Endodermal cell (in vitro differentiated cells): ENCODE results near the gene RIMKLA. TPM values are rescaled to one million over a fixed set of nuclear protein-coding genes. Genes with fewer than 3 reads are reported as not detected.

Experiments
- DNase-seq: peaks from one replicate; pipeline ENCODE4 v3.0.0-alpha.2; 2017
- H3K27ac ChIP-seq: 2 replicates; pipeline ENCODE4 v1.5.1; 2013; ENCODE audit warnings: mild to moderate bottlenecking, low read depth, low read length, moderate library complexity
- H3K27me3 ChIP-seq: 2 replicates; pipeline ENCODE4 v1.6.1; 2013; ENCODE audit warnings: mild to moderate bottlenecking, low read length, moderate library complexity; ENCODE audit not compliant: insufficient read depth, control insufficient read depth, poor library complexity, severe bottlenecking
- H3K36me3 ChIP-seq: 2 replicates; pipeline ENCODE4 v1.7.0; 2013; ENCODE audit warnings: mild to moderate bottlenecking, low read length, moderate library complexity; ENCODE audit not compliant: control insufficient read depth, insufficient read depth
- H3K4me1 ChIP-seq: one replicate; pipeline ENCODE4 v1.7.0; 2013; ENCODE audit warnings: low read length; ENCODE audit not compliant: control insufficient read depth, insufficient read depth
- H3K4me3 ChIP-seq: 2 replicates; pipeline ENCODE4 v1.5.1; 2013; ENCODE audit warnings: mild to moderate bottlenecking, low read length, moderate library complexity
- H3K9ac ChIP-seq: 2 replicates; pipeline ENCODE4 v1.6.1; 2013; ENCODE audit warnings: mild to moderate bottlenecking, low read length, moderate library complexity; ENCODE audit not compliant: poor library complexity, severe bottlenecking; ENCODE audit errors: extremely low read depth
- H3K9me3 ChIP-seq: 2 replicates; pipeline ENCODE4 v1.6.1; 2013; ENCODE audit warnings: mild to moderate bottlenecking, low read length, moderate library complexity; ENCODE audit not compliant: control insufficient read depth
- H3K27ac Mint-ChIP-seq: 2 replicates; pipeline ENCODE4 v1.8.0; 2020; ENCODE audit warnings: mixed read lengths
- H3K27me3 Mint-ChIP-seq: 2 replicates; pipeline ENCODE4 v1.8.0; 2021; ENCODE audit warnings: mild to moderate bottlenecking, mixed read lengths; ENCODE audit not compliant: insufficient read depth
- H3K36me3 Mint-ChIP-seq: 2 replicates; pipeline ENCODE4 v1.8.0; 2020; ENCODE audit warnings: low read depth, mixed read lengths
- H3K4me1 Mint-ChIP-seq: 2 replicates; pipeline ENCODE4 v1.8.0; 2020; ENCODE audit warnings: mixed read lengths
- H3K4me3 Mint-ChIP-seq: 2 replicates; pipeline ENCODE4 v1.8.0; 2020; ENCODE audit warnings: mild to moderate bottlenecking, moderate library complexity, mixed read lengths
- H3K9me3 Mint-ChIP-seq: 2 replicates; pipeline ENCODE4 v1.8.0; 2020; ENCODE audit warnings: mild to moderate bottlenecking, mixed read lengths
- CTCF ChIP-seq: fragments of 200-600 bp; sonication (generic); conservative IDR thresholded peaks from 2 replicates; pipeline ENCODE4 v1.5.0; 2021; ENCODE audit warnings: antibody characterized with exemption, mild to moderate bottlenecking
- WGBS, 2 experiments: methylation state at CpG; one replicate each; pipeline versions ENCODE4 v1.1.5 to v1.1.7; 2013; ENCODE audit warnings: missing lambda C conversion rate in 2 of 2, mixed read lengths in 1 of 2; ENCODE audit not compliant: insufficient coverage in 1 of 2, insufficient read length in 1 of 2; 5-methylcytosine and 5-hydroxymethylcytosine counted together
- total RNA-seq, 2 donors: library from RNA; stranded (reverse); fragmentation: NEBNext Ultra II Directional in 1 of 2; extraction: Animal tissue kit (Norgen Biotek cat#: 25700) in 1 of 2; gene quantifications; 2 replicates in 1 of 2; 3 replicates in 1 of 2; pipeline ENCODE4 v1.2.1, GENCODE V29; 2021

Gene RIMKLA
- total RNA-seq, 2 donors from 2014 or later, result 0.73 to 1.9 TPM

DNA sequence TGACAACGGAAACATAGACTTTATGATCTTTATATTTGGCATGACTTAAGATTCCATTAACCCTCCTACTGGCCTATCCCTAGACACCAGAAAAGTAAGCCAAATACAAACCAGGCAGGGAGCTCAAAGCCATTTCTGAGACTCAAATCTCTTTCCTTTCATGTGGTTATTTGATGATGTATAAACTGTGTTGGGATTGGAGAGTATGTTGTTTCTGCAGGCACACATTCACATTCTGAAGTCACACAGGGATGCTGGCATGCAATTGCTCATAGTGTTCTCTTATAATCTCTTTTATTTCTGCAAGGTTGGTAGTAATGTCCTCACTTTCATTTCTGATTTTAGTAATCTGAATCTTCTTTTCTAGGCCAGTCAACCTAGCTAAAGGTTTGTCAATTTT lies 69.5 kb downstream of the RIMKLA start:
- Histone ChIP-seq H3K9ac (no peak overlapping the region), H3K9me3 (no peaks in the 10 kb centered on the region), H3K4me1 (no peaks in the 10 kb centered on the region), H3K4me3 (no peak overlapping the region), H3K27me3 (peaks cover 5% of the 10 kb centered on the region), H3K36me3 (no peaks in the 10 kb centered on the region), H3K27ac (no peak overlapping the region)
- no peaks in the 10 kb centered on the region for H3K36me3 Mint-ChIP-seq
- DNase-seq, result no peak
- WGBS, 2 experiments, result 84% methylated on average over 1 of the region's 1 CpG; no CpG with 5 or more reads in 1 of the 2 experiments
- no peak overlapping the region for H3K4me3 Mint-ChIP-seq
- no peak overlapping the region for H3K27ac Mint-ChIP-seq
- no peaks in the 10 kb centered on the region for H3K27me3 Mint-ChIP-seq
- no peak for TF ChIP-seq CTCF
- no peaks in the 10 kb centered on the region for H3K9me3 Mint-ChIP-seq
- H3K4me1 Mint-ChIP-seq, result no peaks in the 10 kb centered on the region

DNA sequence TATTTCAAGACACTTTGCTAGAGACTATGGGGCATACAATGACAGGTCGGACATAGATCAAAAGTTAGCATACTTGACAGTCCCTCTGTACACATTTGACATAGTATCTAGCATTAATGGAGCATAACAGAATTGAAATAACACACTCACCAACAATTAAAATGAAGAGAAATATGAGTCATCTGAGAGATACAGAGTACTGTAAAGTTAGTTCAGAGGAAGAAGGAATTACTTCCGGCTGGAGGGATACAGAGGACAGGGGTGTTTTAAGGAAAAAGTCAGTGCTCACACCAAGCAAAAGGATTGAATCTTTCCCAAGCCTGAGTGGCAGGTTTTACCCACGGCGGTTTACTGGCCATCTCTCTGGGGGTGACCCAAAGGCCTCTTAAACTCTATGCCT lies 72.8 kb downstream of the RIMKLA start:
- H3K36me3 ChIP-seq, result no peaks in the 10 kb centered on the region
- no peak overlapping the region for H3K4me3 ChIP-seq
- Mint-ChIP-seq H3K9me3 (no peaks in the 10 kb centered on the region), H3K36me3 (peaks cover 9% of the 10 kb centered on the region), H3K27ac (no peak overlapping the region), H3K4me1 (peaks cover 15% of the 10 kb centered on the region), H3K27me3 (no peaks in the 10 kb centered on the region), H3K4me3 (no peak overlapping the region)
- H3K4me1 ChIP-seq, result no peaks in the 10 kb centered on the region
- no peak for DNase-seq
- no peaks in the 10 kb centered on the region for H3K9me3 ChIP-seq
- no peak overlapping the region for H3K27ac ChIP-seq
- TF ChIP-seq CTCF, result no peak
- 90 to 94% methylated on average over 3 to 4 of the region's 4 CpGs for WGBS, 2 experiments
- H3K9ac ChIP-seq, result no peak overlapping the region
- peaks cover 5% of the 10 kb centered on the region for H3K27me3 ChIP-seq

DNA sequence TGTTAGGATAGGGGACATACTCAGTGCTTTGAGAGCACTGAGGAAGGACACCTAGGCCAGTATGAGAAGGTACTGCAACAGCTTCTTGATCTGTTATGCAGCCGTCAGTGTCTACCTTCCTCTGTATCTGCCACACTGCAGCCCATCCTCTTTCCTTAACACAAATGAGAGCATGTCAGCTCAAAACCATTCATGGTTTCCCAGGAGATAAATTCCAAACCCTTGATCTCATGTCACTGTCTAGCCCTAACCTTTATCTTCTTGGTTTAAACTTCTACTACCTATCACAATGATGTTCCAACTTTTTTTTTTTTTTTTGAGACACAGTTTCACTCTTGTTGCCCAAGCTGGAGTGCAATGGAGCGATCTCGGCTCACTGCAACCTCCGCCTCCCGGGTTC lies 73.8 kb downstream of the RIMKLA start:
- H3K9me3 Mint-ChIP-seq, result no peaks in the 10 kb centered on the region
- 94% methylated on average over 5 of the region's 5 CpGs for WGBS, 2 experiments

More for the DNA sequence above, 73.8 kb downstream of the RIMKLA start:
- Histone ChIP-seq H3K4me1 (no peaks in the 10 kb centered on the region), H3K27me3 (peaks cover 5% of the 10 kb centered on the region), H3K9ac (no peak overlapping the region), H3K36me3 (peaks cover 3% of the 10 kb centered on the region), H3K9me3 (no peaks in the 10 kb centered on the region), H3K4me3 (no peak overlapping the region), H3K27ac (no peak overlapping the region)
- no peaks in the 10 kb centered on the region for H3K27me3 Mint-ChIP-seq
- H3K4me1 Mint-ChIP-seq, result peaks cover 18% of the 10 kb centered on the region
- H3K27ac Mint-ChIP-seq, result no peak overlapping the region
- no peak for DNase-seq
- no peak for TF ChIP-seq CTCF
- H3K4me3 Mint-ChIP-seq, result no peak overlapping the region
- peaks cover 16% of the 10 kb centered on the region for H3K36me3 Mint-ChIP-seq
